ENCODE measurements around the gene PATL1.

The PATL1 gene

DNA sequence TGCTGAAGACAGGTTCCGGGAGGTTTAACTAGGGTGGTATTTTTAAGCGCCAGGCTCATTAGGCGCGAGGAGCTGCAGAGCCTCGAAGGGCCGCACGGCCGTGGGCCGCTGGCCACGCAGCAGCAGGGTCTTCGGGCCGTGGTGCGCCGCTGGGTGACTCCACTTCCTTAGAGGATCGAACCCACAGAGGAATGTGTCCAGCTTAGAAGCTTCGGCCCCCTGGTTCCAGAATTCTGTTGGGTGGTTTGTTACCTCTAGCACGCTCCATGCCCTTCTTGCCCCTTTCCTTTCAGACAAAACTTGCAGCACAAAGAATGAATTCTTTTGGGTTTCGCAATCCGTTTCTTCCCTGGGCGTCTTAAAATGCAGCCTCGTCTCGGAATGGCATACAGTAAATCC is 773 bp upstream of the PATL1 start:
- TF ChIP-seq POLR2A (IDR thresholded peaks at IDR 0.05; ENCODE audit: low read depth, low read length): 0 out of 2 replicates have a peak, but pooled peaks have one; percentile 9
- no peak; the same call in 1 of the 2 replicates for TF ChIP-seq POLR2AphosphoS5 (IDR thresholded peaks at IDR 0.05; ENCODE audit: low read depth, low read length)
- no peak for TF ChIP-seq TAF1 (IDR thresholded peaks at IDR 0.05; ENCODE audit: borderline replicate concordance, low read depth, low read length)
- no peak for DNase-seq (ENCODE audit: insufficient read length)
- peak; percentile 14 for FAIRE-seq

DNA sequence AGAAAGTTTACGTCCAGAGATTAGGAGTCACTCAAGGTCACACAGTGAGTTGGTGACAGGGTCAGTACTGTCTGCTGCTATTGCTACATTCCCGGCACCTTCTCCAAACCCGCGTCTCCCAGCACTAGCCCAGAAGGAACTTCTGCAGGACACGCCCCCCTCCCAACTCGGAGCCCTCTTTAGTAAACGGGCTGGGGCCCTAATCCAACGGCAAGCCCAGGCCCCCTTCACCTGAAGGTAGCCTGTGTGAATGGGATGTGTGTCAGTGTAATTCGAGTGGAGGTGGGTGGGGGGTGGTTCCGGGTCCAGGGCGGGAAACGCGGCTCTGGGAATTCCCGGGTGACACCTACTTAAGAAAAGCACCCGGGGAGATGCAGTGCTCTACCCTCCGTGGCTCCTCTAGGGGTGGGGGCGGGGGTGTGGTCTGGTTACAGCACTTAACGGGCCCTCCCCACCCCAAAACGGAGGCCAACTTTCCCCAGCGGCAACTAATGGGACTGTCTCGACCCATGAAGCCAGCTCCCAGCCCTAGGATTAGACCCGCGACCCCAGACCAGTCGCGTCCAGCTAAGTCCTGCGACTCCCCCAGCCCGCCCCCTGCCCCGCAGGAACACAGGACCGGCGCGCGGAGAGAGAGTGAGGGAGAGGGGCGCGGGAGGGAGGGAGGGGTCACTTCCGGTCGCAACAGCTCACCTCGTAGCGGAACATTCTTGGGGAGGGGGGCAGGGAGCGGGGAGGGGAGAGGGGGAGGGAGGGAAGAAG is 468 bp downstream of the PATL1 start:
- no peak for FAIRE-seq
- TF ChIP-seq TAF1 (IDR thresholded peaks at IDR 0.05; ENCODE audit: borderline replicate concordance, low read depth, low read length) (no peak), POLR2A (IDR thresholded peaks at IDR 0.05; ENCODE audit: low read depth, low read length) (peak; percentile 50), POLR2AphosphoS5 (IDR thresholded peaks at IDR 0.05; ENCODE audit: low read depth, low read length) (peak; percentile 27; the same call in 1 of the 2 replicates)
- DNase-seq (ENCODE audit: insufficient read length): peak; percentile 54

DNA sequence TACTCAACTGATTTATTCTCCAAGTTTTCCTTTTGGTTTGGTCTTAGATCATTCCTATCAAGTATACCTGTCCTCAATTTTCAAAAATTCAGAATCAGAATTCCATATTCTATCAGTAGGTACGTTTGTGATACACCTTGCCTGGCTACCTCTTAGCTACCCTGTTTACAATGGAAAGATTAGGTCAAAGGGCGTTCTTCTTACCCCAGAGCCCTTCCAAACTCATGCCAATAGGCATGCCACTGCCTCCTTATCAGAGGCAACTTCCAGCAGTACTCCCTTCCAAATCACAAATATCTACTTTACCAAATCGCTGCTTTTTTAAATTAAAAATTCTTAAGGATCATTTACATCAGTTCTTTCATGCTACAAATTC is 1.0 kb downstream of the PATL1 start:
- TF ChIP-seq POLR2AphosphoS5 (IDR thresholded peaks at IDR 0.05; ENCODE audit: low read depth, low read length) (no peak), POLR2A (IDR thresholded peaks at IDR 0.05; ENCODE audit: low read depth, low read length) (no peak), TAF1 (IDR thresholded peaks at IDR 0.05; ENCODE audit: borderline replicate concordance, low read depth, low read length) (no peak)
- FAIRE-seq: no peak
- DNase-seq (ENCODE audit: insufficient read length): no peak

DNA sequence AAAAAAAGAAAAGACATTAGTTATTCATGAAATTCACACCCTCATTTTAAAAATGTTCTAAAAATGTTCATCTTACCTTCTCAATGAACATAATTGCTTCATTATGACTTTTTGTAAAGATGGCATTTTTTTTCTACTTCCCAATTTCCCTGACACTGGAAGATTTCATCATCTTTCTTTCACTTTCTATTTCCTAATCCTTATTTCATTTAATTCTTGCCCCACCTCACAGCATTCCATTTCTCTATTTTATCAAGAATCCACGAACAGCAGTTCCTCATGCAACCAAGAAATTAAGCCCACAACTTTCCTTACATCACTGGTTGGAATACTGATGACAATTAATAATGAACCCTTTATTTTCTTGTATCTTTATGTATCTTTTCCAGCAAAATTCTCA is 1.9 kb downstream of the PATL1 start:
- FAIRE-seq: no peak
- no peak for TF ChIP-seq POLR2AphosphoS5 (IDR thresholded peaks at IDR 0.05; ENCODE audit: low read depth, low read length)
- TF ChIP-seq POLR2A (IDR thresholded peaks at IDR 0.05; ENCODE audit: low read depth, low read length): no peak
- no peak for TF ChIP-seq TAF1 (IDR thresholded peaks at IDR 0.05; ENCODE audit: borderline replicate concordance, low read depth, low read length)
- DNase-seq (ENCODE audit: insufficient read length): no peak

DNA sequence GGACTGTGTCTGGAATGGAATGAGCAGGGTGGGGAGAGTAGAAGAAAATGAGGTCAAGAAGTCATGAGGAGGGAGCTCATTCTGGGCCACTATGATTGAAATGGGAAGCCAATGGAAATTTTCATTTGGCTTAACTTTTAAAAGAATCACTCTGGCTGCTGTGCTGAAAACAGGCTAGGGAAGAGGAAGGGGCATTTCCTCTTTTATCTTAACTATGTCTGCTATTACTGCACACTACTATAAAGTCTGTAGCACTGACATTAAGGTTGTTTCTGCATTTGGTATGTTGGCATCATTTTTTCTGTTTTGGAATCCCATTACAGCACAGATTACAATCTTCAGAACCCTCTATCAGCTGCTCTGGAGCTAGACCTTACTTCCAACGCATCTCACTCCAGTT is 8.2 kb downstream of the PATL1 start:
- TF ChIP-seq POLR2AphosphoS5 (IDR thresholded peaks at IDR 0.05; ENCODE audit: low read depth, low read length): no peak
- TF ChIP-seq TAF1 (IDR thresholded peaks at IDR 0.05; ENCODE audit: borderline replicate concordance, low read depth, low read length): no peak
- TF ChIP-seq POLR2A (IDR thresholded peaks at IDR 0.05; ENCODE audit: low read depth, low read length): no peak
- FAIRE-seq (no peak), DNase-seq (ENCODE audit: insufficient read length) (no peak)

DNA sequence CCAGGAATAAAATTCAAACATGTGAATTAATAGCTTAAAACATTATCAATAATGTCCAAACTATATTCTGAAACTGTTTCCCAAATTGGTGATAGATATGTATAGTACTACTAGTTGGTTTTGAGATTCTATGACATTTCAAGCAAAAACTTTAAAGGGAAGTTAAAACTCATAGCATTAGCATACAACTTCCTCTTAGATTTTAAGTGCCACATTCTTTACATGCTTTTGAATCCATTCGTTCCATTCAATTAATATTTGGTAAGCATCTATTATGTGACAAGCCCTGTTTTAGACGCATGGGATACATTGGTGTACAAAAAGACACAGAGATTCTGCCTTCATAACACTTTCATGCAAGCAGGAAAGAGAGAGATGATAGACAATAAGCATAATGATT is 8.9 kb downstream of the PATL1 start:
- FAIRE-seq: peak; percentile 80

DNA sequence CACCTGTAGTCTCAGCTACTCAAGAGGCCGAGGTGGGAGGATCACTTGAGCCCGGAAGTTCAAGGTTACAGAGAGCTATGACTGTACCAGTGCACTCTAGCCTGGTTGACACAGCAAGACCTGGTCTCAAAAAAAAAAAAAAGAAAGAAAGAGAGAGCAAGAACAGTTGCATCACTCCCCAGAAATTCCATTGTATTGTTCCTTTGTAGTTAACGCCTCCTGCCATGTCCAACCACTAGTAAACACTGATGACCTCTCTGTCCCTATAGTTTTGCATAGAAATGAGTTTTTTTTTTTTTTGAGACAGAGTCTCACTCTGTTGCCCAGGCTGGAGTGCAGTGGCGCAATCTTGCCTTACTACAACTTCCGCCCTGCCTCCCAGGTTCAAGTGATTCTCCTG is 10.8 kb downstream of the PATL1 start:
- no peak for DNase-seq (ENCODE audit: insufficient read length)
- no peak for FAIRE-seq
- TF ChIP-seq POLR2A (IDR thresholded peaks at IDR 0.05; ENCODE audit: low read depth, low read length) (no peak), POLR2AphosphoS5 (IDR thresholded peaks at IDR 0.05; ENCODE audit: low read depth, low read length) (no peak), TAF1 (IDR thresholded peaks at IDR 0.05; ENCODE audit: borderline replicate concordance, low read depth, low read length) (no peak)

More for the DNA sequence above, 8.9 kb downstream of the PATL1 start:
- TF ChIP-seq POLR2A (IDR thresholded peaks at IDR 0.05; ENCODE audit: low read depth, low read length) (no peak), TAF1 (IDR thresholded peaks at IDR 0.05; ENCODE audit: borderline replicate concordance, low read depth, low read length) (no peak), POLR2AphosphoS5 (IDR thresholded peaks at IDR 0.05; ENCODE audit: low read depth, low read length) (no peak)
- DNase-seq (ENCODE audit: insufficient read length): no peak

DNA sequence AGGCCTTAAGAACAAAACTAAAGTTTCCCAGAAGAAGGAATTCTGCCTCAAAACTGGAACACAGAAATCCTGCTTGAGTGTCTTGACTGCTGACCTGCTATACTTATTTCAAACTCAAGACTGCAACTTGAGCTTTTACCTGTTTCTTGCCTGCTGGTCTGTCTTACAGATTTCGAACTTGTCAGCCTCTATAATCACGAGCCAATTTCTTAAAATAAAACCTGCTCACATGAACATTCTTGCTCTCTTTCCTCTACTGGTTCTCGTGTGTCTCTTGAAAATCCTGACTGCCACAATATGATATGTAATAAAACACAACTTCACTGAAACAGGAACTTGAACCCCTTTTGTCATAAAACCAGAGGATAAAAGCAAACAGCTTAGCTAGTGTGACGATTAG is 13.9 kb downstream of the PATL1 start:
- TF ChIP-seq POLR2A (IDR thresholded peaks at IDR 0.05; ENCODE audit: low read depth, low read length): no peak
- no peak for TF ChIP-seq POLR2AphosphoS5 (IDR thresholded peaks at IDR 0.05; ENCODE audit: low read depth, low read length)
- no peak for TF ChIP-seq TAF1 (IDR thresholded peaks at IDR 0.05; ENCODE audit: borderline replicate concordance, low read depth, low read length)
- FAIRE-seq (no peak), DNase-seq (ENCODE audit: insufficient read length) (no peak)

DNA sequence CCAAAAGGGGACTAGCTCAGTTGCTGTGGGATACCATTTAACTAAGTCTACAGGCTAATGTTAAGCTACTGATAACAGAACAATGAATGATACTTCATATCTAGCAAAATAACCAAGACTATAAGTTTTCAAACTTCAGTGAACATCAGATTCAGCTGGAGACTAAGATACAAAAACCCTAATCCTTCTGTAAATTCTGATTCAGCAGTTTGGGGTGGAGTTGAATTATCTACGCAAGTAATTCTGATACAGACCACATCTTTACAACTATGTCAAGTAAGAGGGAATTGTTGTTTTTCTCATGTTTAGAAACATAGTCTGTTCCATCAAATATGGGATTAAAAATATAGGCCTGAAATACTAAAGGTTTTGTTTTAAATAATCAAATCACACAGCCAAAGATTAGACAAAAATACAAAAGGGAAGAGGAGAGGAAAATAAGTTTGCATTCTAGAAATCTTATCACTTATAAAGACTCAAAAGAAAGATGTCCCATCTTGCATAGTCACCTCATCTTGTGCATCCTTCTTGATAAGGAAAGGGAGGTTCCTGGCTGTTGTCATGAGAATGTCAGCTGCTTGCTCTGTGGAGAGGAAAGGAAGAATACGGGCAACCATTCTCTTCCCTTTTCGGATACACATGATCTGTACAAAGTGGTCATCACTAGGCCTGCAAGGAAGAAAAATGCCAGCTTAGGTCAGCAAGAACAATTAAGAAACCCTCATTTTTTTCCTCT is 21.4 kb downstream of the PATL1 start:
- no peak for TF ChIP-seq TAF1 (IDR thresholded peaks at IDR 0.05; ENCODE audit: borderline replicate concordance, low read depth, low read length)
- no peak for TF ChIP-seq POLR2A (IDR thresholded peaks at IDR 0.05; ENCODE audit: low read depth, low read length)
- TF ChIP-seq POLR2AphosphoS5 (IDR thresholded peaks at IDR 0.05; ENCODE audit: low read depth, low read length): no peak
- DNase-seq (ENCODE audit: insufficient read length): no peak
- FAIRE-seq: no peak

DNA sequence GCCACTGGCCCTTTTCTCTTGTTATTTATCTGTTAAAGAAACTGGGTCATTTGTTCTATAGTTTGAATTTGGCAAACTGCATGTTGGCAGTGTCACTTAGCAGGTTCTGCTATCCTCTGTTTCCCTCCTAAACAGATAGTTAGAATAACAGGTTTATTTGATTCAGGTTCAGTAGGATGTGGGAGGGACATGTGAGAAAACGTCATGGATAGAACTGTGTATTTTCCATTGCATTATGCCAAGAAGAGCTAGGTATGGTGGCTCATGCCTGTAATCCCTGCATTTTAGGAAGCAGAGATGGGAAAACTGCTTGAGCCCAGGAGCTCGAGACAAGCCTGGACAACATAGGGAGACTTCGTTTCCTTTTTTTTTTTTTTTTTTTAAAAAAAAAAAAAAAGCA is 24.3 kb downstream of the PATL1 start:
- FAIRE-seq: no peak
- DNase-seq (ENCODE audit: insufficient read length): no peak
- TF ChIP-seq POLR2AphosphoS5 (IDR thresholded peaks at IDR 0.05; ENCODE audit: low read depth, low read length): no peak

DNA sequence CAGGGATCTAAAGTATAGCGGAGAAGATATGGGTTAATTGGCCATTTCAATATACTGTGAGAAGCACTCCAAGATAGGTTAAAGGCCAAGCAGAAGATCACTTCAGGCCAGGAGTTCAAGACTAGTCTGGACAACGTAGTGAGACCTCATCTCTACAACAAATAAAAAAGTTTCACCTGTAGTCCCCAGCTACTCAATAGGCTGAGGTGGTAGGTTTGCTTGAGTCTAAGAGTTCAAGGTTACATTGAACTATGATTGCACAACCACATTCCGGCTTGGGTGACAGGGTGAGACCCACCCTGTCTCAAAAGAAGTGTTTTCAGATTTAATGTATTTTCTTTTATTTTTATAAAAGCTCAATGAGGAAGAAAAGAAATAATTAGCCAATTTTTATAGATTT is 25.4 kb downstream of the PATL1 start:
- TF ChIP-seq TAF1 (IDR thresholded peaks at IDR 0.05; ENCODE audit: borderline replicate concordance, low read depth, low read length) (no peak), POLR2AphosphoS5 (IDR thresholded peaks at IDR 0.05; ENCODE audit: low read depth, low read length) (no peak), POLR2A (IDR thresholded peaks at IDR 0.05; ENCODE audit: low read depth, low read length) (no peak)
- DNase-seq (ENCODE audit: insufficient read length) (no peak), FAIRE-seq (no peak)

DNA sequence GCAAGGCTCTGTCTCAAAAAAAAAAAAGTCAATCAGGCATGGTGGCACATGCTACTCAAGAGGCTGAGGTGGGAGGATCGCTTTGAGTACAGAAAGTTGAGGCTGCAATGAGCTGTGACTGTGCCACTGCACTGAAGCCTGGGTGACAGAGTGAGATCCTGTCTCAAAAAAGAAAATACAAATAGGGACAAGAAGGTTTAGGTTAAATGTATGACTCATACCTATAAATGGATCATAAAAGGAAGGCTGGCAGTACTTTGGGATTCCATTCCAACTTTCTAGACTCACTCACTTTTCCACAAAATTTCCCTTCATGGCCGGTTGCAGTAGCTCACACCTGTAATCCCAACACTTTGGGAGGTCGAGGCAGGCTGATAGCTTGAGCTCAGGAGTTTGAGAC is 27.7 kb downstream of the PATL1 start:
- DNase-seq (ENCODE audit: insufficient read length) (no peak), FAIRE-seq (no peak)
- TF ChIP-seq TAF1 (IDR thresholded peaks at IDR 0.05; ENCODE audit: borderline replicate concordance, low read depth, low read length): no peak

Data from GM12892 (cell line).